ENCODE data around the gene GRAMD1B.

- TF ChIP-seq POLR2A (IDR thresholded peaks at IDR 0.05) (no peak), CTCF (IDR thresholded peaks at IDR 0.05) (no peak)
Measured at GRCh38 chr11:123437236-123437979, 7.3 kb downstream of the GRAMD1B start.

Data from esophagus squamous epithelium (tissue), 4 donors.